ENCODE results near the gene CROCC.
"Not testable (repeated sequence)": the region's sequence is repeated elsewhere in the genome, so short reads cannot be mapped to it uniquely, and the experiment has no call there.

Gene CROCC

DNA sequence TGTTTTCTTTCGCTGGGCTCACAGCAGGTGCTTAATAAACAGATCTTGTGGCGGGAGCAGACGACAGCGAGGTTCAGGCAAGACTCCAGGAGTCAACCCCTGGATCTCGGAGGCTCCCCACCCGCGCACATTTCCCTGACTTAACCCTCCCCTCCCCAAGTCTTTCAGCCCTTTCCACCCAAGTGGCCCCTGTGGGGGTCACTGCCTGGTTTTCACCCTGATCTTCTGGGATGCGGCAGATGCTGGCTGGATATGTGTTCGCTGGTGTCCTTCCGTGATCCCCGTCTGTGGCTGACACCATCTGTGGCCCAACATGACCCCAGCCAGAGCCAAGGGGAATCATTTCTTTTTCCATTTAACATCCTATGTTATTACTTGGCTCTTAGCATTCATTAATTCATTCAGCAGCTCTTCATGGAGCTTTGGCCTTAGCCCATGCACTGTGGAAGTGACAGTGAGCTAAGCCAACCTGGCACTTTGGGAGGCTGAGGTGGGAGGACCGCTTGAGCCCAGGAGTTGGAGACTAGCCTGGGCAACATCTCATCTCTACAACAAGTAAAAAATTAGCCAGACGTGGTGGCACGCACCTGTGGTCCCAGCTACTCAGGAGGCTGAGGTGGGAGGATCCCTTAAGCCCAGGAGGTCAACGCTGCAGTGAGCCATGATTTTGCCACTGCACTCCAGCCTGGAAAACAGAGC is 6.7 kb upstream of the CROCC start:
- DNase-seq (ENCODE audit: low spot score): not testable (repeated sequence)

DNA sequence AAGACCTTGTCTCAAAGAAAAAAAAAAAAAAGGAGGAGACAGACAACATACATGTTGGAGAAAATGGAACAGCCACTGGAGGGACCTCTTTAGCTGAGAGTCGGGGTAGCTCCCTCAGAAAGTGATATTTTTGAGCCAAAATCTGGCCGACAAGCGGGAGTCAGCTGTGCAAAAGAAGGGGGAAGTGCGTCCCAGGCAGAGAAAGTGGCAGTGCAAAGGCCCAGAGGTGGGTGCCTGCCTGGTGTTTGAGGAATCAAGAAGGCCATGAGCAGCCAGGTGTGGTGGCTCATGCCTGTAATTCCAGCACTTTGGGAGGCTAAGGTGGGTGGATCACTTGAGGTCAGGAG is 6.1 kb upstream of the CROCC start:
- peak; percentile 43 for DNase-seq (ENCODE audit: low spot score)

DNA sequence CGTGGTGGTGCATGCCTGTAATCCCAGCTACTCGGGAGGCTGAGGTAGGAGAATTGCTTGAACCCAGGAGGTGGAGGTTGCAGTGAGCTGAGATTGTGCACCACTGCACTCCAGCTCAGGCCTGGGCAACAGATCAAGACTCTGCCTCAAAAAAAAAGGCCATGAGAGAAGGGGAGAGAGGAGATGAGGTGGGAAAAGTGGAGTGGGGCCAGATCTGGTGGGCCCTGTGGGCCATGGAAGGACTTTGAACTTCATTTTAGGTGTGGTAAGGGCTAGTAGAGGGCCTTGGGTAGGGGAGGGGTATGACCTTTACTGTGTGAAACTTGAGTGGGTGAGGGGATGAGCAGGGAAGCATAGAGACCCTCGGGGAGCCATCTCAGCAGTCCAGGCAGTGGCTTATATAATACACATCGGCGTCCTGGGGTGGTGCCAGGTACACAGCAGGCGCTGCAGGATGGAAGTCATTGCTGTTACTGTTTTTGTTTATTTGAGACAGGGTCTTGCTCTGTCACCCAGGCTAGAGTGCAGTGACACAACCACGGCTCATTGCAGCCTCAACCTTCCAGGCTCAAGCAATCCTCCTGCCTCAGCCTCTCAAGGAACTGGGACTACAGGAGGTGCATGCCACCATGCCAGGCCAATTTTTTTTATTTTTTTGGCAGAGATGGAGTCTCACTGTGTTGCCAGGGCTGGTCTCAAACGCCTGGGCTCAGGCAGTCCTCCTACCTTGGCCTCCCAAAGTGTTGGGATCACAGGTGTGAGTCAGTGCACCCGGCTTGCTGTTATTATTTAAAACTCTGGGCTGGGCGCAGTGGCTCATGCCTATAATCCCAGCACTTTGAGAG is 5.5 kb upstream of the CROCC start:
- DNase-seq (ENCODE audit: low spot score): not testable (repeated sequence)

DNA sequence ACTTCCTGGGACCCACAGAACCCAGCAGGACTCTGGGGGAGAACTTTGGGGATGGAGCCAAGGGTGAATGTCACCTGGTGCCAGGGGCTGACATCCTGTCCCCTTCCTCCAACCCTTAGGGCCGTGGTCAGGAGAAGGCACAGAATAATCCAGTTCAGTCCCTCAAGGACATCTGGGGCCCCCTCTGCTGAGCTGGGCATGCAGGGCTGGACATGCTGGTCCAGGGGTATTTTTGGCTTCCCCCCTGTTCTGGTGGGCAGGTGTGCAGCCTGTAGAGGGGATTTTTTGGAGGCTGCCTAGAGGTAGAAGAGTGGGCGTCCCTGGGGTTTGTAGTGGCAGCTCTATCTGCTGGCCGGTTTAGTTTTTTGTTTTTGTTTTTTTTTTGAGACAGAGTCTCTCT is 3.4 kb upstream of the CROCC start:
- no peak for DNase-seq (ENCODE audit: low spot score)

DNA sequence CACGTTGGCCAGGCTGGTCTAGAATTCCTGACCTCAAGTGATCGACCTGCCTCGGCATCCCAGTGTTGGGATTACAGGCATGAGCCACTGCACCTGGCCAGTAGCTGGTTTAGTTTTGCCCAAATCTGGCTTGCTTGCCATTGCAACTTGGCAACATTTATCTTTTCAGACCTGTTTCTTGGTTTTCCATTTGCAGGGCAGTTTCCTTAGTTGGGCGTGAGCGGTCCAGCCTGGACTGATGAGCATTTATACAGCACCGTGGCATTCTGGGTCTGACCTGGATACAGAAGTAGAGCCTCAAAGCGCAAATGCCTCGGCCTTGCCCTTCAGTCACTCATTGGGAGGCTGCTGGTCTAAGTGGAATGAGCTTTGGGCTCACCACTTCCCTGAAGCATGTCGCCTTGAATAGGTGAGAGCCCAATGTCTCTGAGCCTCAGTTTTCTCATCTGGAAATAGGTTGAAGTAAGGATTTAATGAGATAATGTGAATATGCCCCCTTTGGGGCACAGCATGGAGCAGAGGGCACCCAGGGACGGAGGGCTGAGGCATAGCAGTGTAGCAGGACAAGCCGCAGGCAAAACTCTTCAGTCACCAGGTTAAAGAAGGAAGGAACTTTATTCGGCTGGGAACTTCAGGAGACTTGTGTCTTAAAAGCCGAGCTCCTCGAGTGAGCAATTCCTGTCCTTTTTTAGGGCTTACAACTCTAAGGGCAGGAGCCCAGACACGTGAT is 2.6 kb upstream of the CROCC start:
- DNase-seq (ENCODE audit: low spot score): not testable (repeated sequence)

DNA sequence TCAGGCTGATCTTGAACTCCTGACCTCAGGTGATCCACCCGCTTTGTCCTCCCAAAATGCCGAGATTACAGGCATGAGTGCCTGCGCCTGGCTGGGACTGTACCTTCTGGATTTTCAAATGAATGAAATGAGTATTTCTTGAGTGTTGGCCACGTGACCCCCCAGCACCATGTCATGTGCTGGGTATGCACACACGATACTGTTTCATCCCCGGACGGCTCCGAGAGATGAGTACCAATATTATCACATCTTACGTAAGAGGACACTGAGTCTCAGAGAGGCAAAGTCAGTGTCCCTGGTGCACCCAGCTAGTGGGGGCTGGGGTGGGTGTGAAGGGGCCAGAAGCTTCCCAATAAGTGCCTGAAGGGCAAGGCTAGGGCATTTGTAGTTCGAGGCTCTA is 780 bp upstream of the CROCC start:
- no peak for DNase-seq (ENCODE audit: low spot score)

DNA sequence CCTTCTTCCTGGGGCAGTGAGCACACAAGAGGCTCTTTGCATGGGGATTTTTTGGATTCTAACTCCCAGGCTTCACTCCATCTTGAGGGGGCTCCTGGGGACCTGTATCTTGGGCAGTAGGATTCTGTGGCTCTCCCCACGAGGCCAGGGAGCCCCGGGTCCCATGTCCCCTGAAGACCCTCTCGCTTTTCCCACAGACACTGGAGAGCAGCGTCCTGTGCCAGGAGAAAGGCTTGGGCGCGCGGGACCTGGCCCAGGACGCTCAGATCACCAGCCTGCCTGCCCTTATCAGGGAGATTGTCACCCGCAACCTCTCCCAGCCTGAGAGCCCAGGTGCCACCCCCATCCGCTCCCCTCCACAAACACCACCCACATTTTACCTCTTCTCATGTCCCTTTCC is 735 bp downstream of the CROCC start:
- DNase-seq (ENCODE audit: low spot score): no peak

DNA sequence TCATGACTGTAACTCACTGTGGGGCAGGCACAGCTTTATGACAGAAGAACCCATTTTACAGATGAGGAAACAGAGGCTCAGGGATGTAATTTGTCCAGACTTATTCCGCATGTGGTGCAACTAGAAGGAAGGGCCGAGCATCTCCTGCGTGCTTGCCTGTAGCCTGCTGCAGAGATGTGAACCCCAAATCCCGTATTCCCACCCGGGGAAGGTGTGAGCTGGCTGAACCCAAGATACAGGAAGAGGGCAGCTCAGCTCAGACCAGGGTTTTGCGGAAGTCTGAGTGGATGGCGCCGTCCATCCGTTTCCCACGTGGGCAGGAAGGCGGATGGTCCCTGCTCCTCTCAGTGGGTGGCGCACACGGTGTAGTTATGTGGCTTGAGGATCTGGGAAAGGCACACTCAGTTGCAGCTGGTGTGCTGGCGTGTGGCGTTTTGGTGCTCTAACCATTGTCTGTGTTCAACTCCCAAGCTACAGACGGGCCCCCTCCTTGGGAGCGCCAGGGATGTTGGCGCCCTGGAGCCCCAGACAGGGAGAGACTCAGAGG is 1.2 kb downstream of the CROCC start:
- no peak for DNase-seq (ENCODE audit: low spot score)

DNA sequence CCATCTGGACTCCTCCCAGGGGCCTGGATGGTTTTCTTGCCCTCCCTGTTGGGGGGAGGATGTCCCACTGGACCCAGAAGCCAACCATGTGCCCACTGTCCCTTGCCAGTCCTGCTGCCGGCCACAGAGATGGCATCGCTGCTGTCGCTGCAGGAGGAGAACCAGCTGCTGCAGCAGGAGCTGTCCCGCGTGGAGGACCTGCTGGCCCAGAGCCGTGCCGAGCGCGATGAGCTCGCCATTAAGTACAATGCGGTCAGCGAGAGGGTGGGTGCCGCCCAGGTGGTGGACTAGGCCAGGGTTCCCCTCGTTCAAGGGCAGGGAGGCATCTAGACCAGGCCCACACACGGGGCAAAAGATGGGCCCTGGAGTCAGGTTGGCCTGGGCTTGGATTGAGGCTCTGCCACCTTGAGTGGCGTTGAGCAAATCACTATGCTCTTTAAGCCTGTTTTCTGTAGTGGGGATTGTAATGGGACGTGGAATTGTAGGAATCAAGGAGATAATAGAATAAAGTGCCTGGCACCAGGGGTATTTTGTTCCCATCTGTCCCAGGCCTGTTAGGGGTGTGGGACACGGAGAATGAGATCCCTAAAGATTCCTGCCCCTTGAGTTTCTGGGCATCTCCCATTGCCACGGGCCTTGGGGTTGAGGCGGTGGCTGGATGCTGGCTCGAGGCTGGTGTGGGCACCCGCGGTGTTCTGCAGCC is 2.6 kb downstream of the CROCC start:
- DNase-seq (ENCODE audit: low spot score): no peak

DNA sequence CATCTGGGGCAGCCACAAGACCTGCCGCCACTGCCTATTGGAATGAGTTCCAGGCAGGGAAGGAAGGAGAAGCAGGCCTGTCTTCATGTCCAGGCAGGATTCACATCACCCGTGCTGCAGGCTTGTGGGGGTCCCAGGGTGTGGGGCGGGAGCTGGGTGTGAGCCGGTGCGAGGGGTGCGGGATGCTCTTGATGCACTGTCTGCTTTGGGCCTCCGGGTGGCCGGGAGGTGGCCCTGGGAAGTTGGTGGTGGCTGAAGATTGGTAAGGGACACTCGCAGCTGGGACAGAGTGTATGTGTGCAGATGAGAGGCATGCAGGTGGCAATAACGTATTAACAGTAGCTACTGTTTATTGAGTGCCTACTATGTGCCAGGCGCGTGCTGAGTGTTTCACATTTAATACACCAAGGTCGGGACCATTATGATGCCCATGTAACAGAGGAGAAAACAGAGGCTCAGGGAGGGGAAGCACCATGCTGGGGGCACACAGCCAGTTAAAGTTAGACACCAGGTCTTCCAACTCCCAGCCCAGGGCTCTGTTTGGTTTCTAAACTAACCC is 3.3 kb downstream of the CROCC start:
- no peak for DNase-seq (ENCODE audit: low spot score)

DNA sequence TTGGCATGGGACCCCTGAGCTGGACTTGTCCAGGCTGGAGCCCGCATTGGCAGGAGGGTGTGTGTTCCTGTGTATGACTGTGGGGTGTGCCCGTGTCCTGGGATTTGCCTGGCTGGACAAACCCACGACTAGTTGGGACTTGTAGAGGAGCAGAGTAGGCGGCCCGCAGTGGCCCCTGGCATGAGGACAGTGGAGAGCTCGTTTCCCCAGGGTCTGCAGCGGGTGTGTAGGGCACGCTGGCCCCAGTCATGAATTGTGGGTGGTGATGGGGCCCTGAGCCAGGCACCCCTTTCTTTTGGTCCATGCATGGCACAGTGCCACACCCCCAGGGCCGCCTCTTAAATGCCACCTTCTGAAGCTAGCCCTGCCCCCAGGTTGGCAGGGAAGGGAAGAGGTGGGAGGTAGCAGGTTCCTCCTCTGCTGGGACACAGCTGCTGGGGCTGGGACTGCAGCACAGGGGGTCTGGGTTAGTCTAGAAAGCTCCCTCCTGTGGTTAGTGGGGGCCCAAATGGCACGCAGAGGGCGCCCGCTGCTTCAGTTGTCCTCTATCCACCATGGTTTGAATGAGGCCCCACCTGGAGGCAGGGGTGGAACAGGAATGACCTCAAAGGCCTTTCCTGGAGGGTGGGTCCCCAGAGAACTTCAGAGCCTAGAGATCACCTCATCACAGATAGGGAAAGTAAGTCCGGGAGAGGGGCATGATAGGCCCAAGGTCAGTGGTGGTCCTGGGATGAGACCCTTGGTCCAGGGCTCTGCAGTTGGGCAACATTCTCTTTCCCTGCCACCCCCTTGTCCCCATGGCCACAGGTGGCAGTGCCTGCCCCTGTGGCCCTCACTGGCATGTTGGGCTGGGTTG is 4.1 kb downstream of the CROCC start:
- no peak for DNase-seq (ENCODE audit: low spot score)

DNA sequence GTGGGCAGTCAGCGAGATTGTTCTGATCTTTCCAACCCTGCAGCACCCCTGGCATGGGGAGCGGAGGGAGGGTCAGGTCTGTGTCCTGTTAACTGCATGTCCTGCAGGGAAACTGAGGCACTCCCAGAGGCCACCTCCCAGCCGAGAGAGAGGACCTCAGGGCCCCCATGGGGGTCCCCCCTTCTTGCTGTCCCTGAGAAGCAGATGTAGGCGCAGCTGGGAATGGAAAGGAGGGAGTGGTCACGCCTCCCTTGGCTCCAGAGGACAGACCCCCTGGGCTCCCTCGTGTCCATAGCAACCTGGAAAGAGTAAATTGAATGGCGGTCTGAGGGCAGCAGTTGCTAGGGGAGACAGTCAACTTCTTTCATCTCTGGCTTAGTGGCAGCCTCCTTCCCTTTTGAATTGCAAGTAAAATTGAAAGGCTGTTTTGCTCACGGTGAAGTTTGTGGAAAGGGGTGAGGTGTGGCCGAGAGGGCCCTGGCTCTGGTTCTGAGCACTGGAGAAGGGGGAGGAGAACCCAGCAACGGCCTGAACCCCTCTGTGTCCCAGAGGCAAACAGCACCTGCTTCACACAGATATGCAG is 4.9 kb downstream of the CROCC start:
- DNase-seq (ENCODE audit: low spot score): no peak

DNA sequence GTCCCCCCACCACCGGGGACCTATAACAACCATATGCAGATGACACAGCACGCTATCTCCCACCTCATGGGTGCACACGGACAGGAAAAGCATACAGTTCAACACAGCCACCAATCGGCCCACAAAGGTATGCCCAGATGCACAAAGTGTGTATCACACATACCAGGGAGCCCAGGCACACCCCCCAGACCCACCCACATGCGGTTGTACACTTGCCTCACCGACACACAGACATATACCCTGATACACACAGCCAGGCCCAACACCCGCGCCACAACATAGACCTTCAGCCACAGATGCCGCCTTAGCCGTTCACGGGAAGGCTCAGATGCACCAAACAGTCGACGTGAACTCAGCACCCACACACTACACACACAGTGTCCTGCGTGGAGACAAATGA is 5.5 kb downstream of the CROCC start:
- no peak for DNase-seq (ENCODE audit: low spot score)

DNA sequence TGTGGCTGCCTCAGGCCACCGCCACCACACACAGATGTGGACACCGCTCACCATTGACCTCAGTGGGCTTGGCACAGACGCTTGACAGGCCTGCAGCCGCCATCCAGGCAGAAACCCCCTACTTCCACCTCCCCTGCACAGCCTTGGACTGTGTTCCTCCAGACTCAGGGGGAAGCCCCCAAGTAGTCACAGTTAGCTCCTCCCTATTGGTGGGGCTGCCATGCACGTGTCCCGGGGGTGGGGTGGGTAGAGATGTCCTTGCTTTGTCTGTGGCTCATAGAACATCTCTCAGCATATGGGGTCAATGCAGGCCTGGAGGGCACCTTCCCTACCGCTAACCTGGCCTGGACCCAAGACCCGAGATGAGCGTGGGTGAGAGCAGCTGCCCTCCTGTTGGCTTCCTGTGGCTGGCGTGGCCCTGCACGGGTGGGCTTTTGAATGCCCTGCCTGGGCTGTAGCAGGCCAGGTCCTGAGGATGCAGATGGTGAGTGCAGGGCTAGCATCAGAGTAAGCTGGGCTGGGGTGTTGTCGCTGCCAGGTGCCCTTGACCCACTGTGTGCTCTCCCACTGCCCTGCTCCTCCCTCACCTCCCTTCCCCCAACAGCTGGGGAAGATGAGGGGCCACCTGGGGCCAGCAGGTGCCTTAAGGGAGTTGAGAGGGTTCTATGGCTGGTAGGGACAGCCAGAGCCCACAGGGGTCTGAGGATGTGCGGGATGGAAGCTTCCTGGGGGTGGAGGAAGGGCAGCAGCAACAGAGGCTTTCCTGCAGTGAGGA is 6.2 kb downstream of the CROCC start:
- DNase-seq (ENCODE audit: low spot score): no peak

DNA sequence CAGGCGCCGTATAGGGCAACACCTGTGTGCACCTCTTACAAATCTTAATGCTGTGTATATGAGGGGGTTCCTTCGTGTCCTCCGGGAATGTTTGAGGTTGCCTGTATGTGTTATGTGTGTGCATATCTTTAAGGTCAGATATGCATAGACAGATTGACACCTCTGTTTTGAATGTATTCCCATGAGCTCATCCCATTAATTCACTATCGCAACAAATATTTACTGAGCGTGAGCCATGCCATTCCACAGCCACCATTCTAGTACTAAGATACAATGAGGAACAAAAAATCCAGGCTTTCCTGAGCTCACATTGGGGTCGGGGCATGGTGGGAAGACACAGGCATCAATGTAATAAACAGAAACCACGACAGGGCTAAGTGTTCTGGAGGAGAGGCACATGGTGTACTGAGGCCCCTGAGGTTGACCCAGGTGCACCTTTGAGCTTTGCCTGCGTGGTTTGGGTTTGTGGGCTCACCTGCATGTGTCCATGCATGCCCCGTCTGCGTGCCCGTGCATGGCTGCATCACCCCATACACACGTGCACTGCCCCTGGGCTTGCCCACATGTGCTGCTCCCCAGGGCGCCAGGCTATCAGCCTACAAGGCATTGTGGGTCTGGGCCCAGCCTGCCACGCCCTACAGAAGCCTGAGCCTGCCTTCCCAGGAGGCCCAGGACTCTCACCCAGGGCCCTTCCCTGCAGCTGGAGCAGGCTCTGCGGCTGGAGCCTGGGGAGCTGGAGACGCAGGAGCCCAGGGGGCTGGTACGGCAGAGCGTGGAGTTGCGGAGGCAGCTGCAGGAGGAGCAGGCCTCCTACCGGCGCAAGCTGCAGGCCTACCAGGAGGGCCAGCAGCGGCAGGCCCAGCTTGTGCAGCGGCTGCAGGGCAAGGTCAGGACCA is 7.7 kb downstream of the CROCC start:
- DNase-seq (ENCODE audit: low spot score): not testable (repeated sequence)

DNA sequence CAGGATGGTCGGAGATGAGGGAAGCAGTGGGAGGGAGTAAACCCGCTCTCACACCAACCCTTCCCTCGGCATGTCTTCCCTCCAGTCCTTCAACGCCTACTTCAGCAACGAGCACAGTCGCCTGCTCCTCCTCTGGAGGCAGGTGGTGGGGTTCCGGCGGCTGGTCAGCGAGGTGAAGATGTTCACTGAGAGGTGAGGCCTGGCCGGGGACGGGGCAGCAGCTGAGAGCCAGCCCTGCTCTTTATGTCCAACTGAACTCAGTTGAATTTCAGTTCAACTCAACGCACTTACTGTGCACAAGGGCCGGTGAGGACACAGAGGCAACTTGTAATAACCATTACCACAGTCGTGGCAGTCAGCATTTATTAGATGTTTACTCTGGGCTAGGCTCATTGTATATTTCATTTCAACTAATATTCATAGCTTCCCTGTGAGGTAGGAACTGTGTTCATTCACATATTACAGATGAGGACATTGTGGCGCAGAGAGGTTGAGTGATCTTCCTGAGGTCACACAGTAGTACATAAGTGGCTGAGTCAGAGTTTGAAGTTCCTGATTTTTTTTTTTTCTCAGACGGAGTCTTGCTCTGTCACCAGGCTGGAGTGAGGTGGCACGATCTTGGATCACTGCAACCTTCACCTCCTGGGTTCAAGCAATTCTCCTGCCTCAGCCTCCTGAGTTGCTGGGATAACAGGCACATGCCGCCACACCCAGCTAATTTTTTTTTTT is 9.6 kb downstream of the CROCC start:
- peak; percentile 41 for DNase-seq (ENCODE audit: low spot score)

DNA sequence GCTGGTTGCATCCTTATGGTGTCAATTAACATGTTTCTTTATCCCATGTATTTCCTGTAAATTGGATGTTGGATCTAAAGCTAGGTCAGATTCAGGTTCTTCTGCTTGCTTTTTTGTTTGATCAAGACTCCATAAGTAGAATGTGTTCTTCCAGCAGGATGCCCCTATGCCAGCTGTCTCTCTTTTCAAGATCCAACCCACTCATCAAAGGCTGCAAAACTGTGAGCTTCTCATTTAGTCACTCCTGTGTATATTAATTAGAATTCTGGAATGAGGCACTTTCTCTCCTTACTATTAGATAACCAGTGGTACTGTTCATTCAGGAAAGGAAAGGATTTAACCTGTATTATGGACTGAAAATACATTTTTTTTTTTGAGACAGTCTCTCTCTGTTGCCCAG is 12.2 kb downstream of the CROCC start:
- not testable (repeated sequence) for DNase-seq (ENCODE audit: low spot score)

DNA sequence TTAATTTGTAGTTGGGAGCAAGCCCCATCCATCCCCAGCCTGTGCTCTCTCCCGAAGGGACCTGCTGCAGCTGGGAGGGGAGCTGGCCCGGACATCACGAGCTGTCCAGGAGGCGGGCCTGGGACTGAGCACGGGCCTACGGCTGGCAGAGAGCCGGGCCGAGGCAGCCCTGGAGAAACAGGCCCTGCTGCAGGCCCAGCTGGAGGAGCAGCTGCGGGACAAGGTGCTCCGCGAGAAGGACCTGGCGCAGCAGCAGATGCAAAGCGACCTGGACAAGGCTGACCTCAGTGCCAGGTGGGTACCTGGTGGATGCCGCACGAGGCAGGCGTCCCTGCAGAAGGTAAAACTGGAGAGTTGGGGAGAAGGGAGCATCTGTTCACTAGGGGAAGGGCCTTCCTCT is 14.8 kb downstream of the CROCC start:
- not testable (repeated sequence) for DNase-seq (ENCODE audit: low spot score)

Data from RKO (cell line).